Non-pigmented ciliary epithelial cell (primary cell): Measurements from ENCODE around the gene ITGB8.
A peak's percentile ranks its signal among the peaks of the same experiment; 100 is the strongest.
"Not testable (repeated sequence)": the region's sequence is repeated elsewhere in the genome, so short reads cannot be mapped to it uniquely, and the experiment has no call there.

Experiments
- DNase-seq: peaks from one replicate; pipeline ENCODE4 v3.0.0-alpha.2; 2010; ENCODE audit warnings: low read depth

Gene ITGB8

GRCh38 chr7:20330239-20330927 is at the start of gene ITGB8:
TSS of gene ITGB8 (plus strand) at chr7:20330900. CDS start at chr7:20331807, 907 bp downstream.
- DNase-seq, result peak; percentile 85

DNA sequence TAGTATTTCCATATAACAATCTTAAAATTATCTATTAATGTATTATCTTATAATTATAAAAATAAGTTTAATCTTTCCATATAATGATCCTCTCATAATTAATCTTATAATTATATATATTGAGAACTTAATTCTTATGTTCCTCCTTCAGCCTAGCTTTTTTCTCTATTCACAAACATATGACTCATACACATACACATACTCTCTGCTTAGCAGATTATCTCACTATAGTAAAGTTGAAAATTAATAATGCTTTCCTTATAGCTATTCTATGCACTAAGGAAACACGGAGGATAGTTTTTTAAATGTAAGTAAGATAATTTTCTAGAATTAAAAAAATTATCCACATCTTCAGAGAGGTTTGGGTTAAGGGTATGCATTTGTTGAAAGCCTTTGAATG is 47.7 kb upstream of the ITGB8 start:
- DNase-seq, result no peak

GRCh38 chr7:20283385-20283784 is 47.3 kb upstream of the ITGB8 start:
- no peak for DNase-seq

GRCh38 chr7:20284003-20284770 is 46.5 kb upstream of the ITGB8 start:
- DNase-seq, result no peak

- DNase-seq, result no peak
These were observed 45.9 kb upstream of the ITGB8 start for GRCh38 chr7:20284771-20285143.

- no peak for DNase-seq
These were observed 43.4 kb upstream of the ITGB8 start for GRCh38 chr7:20287317-20287716.

- DNase-seq, result no peak
These were observed 42.7 kb upstream of the ITGB8 start for GRCh38 chr7:20288036-20288435.

- DNase-seq, result no peak
These were observed 40.1 kb upstream of the ITGB8 start for GRCh38 chr7:20290505-20291111.

DNA sequence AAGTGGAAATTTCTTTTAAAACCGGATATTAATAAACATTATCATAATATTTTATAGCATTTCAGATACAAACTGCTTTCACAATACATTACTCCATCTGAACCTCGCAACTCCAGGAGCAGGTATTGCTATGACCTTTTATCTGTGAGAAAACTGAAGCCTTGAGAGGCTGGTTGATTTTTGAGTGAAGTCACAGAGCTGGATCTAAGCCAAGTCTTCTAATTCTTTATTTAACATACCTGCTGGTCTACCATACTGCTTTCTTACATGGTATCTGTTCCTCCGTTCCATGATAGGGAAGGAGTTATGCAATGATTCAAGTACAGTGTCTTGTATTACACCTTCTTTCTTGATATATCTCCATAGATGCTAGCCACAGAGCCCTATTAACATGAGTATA is 37.4 kb upstream of the ITGB8 start:
- DNase-seq, result no peak

- DNase-seq, result no peak
These were observed 34.3 kb upstream of the ITGB8 start for GRCh38 chr7:20296444-20296843.

DNA sequence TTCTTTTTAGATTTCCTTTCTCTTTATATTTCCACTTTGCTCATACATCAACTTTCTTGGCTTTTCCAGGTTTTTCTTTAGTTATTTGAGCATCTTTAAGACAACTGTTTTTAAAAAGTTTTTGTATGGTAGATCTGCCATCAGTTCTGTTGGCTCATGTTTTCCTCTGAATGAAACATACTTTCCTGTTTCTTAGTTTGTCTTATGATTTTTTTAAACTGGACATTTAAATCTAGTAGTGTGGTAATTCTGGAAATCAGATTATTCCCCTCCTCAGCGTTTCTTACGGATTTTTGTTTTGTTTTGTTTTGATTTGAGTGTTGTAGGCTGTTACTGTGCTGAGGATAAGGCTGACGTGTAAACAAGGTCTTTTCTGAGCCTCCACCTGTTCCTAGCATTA is 33.8 kb upstream of the ITGB8 start:
- no peak for DNase-seq

DNA sequence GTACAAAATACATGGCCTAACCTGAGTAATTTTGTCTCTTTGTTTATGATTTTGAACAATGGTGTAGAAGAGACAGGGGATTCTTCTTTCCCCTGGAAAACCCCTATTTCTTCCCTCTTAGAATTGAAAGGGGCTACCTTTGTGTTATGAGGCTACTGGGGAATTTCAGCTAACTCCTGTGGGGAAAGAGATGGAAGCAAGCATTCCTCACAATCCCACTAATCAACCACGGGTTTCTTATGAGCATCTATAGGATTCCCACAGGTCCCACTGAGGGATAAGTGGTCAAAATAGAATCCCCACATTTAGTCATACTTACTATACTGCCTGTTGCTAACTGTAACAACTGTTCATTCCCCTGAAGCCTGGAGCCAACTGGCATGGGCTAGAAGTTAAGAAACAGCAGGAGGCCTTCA is 32.2 kb upstream of the ITGB8 start:
- DNase-seq, result no peak

DNA sequence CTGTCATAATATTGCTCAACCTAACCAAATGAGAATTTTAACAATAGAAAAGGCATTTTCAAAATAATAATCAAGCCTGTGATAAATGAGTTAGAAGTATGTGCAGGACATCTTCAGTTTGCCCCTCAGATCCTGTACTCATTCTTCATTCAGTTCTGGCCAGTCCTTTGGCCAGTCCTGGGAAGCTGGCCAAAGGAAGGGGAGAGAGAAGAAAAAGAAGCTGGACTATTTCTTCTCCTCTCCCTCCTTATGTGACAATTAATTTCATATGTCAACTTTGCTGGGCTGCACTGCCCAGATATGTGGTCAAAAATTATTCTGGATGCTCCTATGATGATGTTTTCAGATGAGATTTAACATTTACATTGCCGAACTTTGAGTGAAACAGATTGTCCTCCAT is 31.6 kb upstream of the ITGB8 start:
- no peak for DNase-seq

GRCh38 chr7:20299647-20300312 is 30.9 kb upstream of the ITGB8 start:
- no peak for DNase-seq

- DNase-seq, result no peak
These were observed 29.3 kb upstream of the ITGB8 start for GRCh38 chr7:20301311-20301939.

- not testable (repeated sequence) for DNase-seq
These were observed 28.4 kb upstream of the ITGB8 start for GRCh38 chr7:20302300-20302699.

DNA sequence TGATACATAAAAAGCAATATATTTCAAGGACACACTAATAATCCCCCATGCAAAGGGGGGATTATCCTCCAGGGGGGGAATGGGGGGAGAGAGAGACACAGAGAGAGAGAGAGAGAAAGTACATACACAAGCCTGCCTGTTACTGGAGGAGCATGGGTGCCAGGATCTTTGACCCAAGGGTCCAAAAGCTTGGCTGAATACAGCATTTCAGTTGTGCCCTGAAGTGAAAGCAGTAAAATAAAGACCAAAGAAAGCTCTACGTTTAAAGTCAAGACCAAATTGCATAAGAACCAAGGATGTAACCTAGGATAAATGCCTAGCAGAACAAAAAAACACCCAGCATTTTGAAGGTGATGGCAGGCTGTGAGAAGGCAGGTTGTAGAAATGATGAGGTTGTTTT is 27.8 kb upstream of the ITGB8 start:
- DNase-seq, result no peak

DNA sequence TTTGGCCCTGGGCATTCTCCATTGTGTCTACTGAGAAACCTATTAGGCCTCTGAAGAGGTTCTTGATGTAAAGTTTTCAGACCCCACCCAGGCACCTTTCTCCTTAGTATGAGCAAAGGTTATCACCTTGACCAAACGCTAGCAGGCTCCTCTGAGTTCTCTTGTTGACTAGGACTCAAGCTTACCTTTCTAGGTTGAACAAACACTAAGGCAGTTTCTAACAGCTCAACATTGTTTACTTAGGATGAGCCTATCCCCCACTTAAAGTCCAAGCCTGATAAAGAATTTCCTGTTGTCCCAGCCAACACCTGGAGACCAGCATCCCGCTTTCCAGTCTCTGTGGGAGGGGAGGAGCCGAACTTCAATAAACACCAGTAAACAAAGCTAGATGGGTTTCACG is 26.3 kb upstream of the ITGB8 start:
- no peak for DNase-seq

DNA sequence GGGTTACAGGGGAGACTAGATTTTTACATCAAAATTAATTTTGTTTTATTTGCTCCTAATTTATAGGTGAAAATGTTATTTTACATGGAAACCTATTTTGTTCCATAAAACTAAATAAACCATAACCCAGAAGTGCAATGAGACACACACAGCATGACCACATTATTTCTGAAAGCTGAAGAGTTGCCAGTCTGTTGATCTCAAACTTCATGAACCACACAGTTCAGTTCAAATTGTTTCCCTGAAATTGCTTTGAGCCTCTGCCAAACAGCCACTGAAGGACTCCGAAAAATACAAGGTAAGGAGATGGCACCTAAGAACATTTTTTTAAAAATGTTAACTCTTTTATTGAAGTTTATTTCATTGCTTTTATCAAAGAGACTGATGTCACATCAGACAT is 25.0 kb upstream of the ITGB8 start:
- no peak for DNase-seq

DNA sequence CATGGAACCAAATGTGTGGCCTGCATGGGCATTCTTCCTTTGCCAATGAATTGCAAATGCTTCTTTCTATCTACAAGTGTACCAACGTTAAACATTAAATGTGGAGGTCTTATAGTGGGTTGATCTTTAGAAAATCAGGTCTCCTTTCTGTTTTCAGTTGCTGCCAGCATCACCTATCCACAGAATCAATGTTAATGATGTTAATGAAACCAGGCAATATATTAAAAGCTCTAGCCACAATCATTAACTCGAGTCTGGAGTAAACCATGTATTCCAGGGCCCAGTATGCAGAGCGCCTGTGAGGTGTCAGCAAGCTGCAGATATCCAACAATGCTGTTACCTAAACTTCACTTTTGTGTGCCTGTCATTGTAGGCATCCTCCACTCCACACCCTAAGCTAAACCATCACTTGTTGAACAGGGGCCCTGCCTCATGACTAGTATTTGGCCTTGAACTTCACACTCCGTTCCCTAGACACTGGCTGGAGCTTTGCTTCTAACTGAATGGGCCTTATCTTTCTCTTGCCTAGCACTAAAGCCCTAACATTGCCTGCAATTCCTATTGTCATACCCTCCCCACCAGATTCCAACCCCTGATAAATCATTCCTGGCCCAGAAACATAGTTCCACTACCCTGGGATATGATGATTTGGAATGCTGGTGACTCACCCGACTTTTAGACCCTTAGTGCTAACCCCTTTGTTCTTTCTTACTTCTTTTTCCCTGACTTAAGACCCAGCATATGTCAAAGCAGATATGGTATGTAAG is 24.3 kb upstream of the ITGB8 start:
- no peak for DNase-seq

- no peak for DNase-seq
These were observed 23.6 kb upstream of the ITGB8 start for GRCh38 chr7:20307119-20307518.

GRCh38 chr7:20307901-20308300 is 22.8 kb upstream of the ITGB8 start:
- DNase-seq, result no peak
